Right atrium auricular region (tissue), 2 donors: ENCODE measurements around the gene PCYT1A. TPM values are rescaled to one million over a fixed set of nuclear protein-coding genes. Genes with fewer than 3 reads are reported as not detected.

ENCODE experiments used
- DNase-seq: peaks from one replicate; pipeline ENCODE4 v3.0.0-alpha.2; 2019; ENCODE audit warnings: low spot score
- H3K27ac ChIP-seq, 2 donors: fragments of 200-600 bp; sonication (generic); 1 replicate in 1 of 2; 2 replicates in 1 of 2; pipeline ENCODE4 v1.5.1; 2016 to 2019
- H3K27me3 ChIP-seq, 2 donors: fragments of 200-600 bp; sonication (generic); one replicate each; pipeline versions ENCODE4 v1.5.1 to v1.6.0; 2017 to 2019
- H3K36me3 ChIP-seq: fragments of 200-600 bp; sonication (generic); one replicate; pipeline ENCODE4 v1.5.1; 2016
- H3K4me1 ChIP-seq, 2 donors: fragments of 200-600 bp; sonication (generic); one replicate each; pipeline versions ENCODE4 v1.5.1 to v1.6.0; 2017 to 2019
- H3K4me3 ChIP-seq, 2 donors: fragments of 200-600 bp; sonication (generic); 1 replicate in 1 of 2; 2 replicates in 1 of 2; pipeline ENCODE4 v1.5.1; 2017 to 2019; ENCODE audit warnings: mild to moderate bottlenecking in 1 of 2, moderate library complexity in 1 of 2
- H3K9me3 ChIP-seq, 2 donors: fragments of 200-600 bp; sonication (generic); one replicate each; pipeline ENCODE4 v1.5.1; 2019
- CTCF ChIP-seq, 2 donors: fragments of 200-600 bp; sonication (generic); IDR thresholded peaks; one replicate each; pipeline ENCODE4 v1.5.1; 2019; ENCODE audit warnings: antibody characterized with exemption in 2 of 2
- total RNA-seq, 2 donors: library from RNA; depleted of rRNA; stranded (reverse); fragments of >200 nt; gene quantifications; one replicate each; pipeline ENCODE4 v1.1.0, GENCODE V29; 2016

Gene PCYT1A
- total RNA-seq, 2 donors from 2014 or later = 89.0 to 135 TPM

GRCh38 chr3:196298521-196298920 is 11.0 kb upstream of the PCYT1A start:
- Histone ChIP-seq H3K4me1 (no peaks in the 10 kb centered on the region), H3K4me3 (no peak overlapping the region)

GRCh38 chr3:196292286-196292923 is 4.9 kb upstream of the PCYT1A start:
- no peaks in the 10 kb centered on the region for H3K9me3 ChIP-seq
- no peak for DNase-seq
- H3K4me3 ChIP-seq = no peak overlapping the region
- no peaks in the 10 kb centered on the region for H3K36me3 ChIP-seq
- TF ChIP-seq CTCF (IDR thresholded peaks at IDR 0.05) = no peak
- H3K4me1 ChIP-seq = peaks cover 0 to 5% of the 10 kb centered on the region in 2 donors
- no peaks in the 10 kb centered on the region for H3K27me3 ChIP-seq
- no peak overlapping the region for H3K27ac ChIP-seq

More at GRCh38 chr3:196298521-196298920, 11.0 kb upstream of the PCYT1A start:
- no peaks in the 10 kb centered on the region for H3K36me3 ChIP-seq
- no peak for DNase-seq
- no peaks in the 10 kb centered on the region for H3K9me3 ChIP-seq
- H3K27ac ChIP-seq = no peak overlapping the region
- H3K27me3 ChIP-seq = no peaks in the 10 kb centered on the region
- TF ChIP-seq CTCF (IDR thresholded peaks at IDR 0.05) = no peak

GRCh38 chr3:196288141-196288460 is 575 bp upstream of the PCYT1A start:
- peak overlapping the region; percentile 91 to 94 for H3K4me3 ChIP-seq
- no peaks in the 10 kb centered on the region for H3K36me3 ChIP-seq
- no peak for TF ChIP-seq CTCF (IDR thresholded peaks at IDR 0.05)
- H3K27me3 ChIP-seq = no peaks in the 10 kb centered on the region
- no peaks in the 10 kb centered on the region for H3K9me3 ChIP-seq
- peaks cover 0 to 34% of the 10 kb centered on the region in 2 donors for H3K4me1 ChIP-seq
- no peak for DNase-seq
- peak overlapping the region; percentile 95 to 96 for H3K27ac ChIP-seq

GRCh38 chr3:196287090-196287439 is 461 bp downstream of the PCYT1A start:
- DNase-seq = no peak
- Histone ChIP-seq H3K9me3 (no peaks in the 10 kb centered on the region), H3K4me3 (peak overlapping the region; percentile 91 to 94), H3K4me1 (peaks cover 0 to 44% of the 10 kb centered on the region in 2 donors), H3K36me3 (no peaks in the 10 kb centered on the region), H3K27ac (peak overlapping the region; percentile 95 to 96), H3K27me3 (no peaks in the 10 kb centered on the region)
- no peak for TF ChIP-seq CTCF (IDR thresholded peaks at IDR 0.05)

- H3K27ac ChIP-seq = peak overlapping the region; percentile 45 to 86
- peaks cover 0 to 68% of the 10 kb centered on the region in 2 donors for H3K4me1 ChIP-seq
- H3K9me3 ChIP-seq = no peaks in the 10 kb centered on the region
- H3K36me3 ChIP-seq = no peaks in the 10 kb centered on the region
- no peak for TF ChIP-seq CTCF (IDR thresholded peaks at IDR 0.05)
- H3K27me3 ChIP-seq = no peaks in the 10 kb centered on the region
- no peak overlapping the region for H3K4me3 ChIP-seq
- DNase-seq = no peak
Measured at GRCh38 chr3:196284396-196284795, 3.1 kb downstream of the PCYT1A start.

- no peaks in the 10 kb centered on the region for H3K27me3 ChIP-seq
- peaks cover 0 to 69% of the 10 kb centered on the region in 2 donors for H3K4me1 ChIP-seq
- TF ChIP-seq CTCF (IDR thresholded peaks at IDR 0.05) = no peak
- no peaks in the 10 kb centered on the region for H3K9me3 ChIP-seq
- no peaks in the 10 kb centered on the region for H3K36me3 ChIP-seq
- no peak for DNase-seq
- H3K4me3 ChIP-seq = no peak overlapping the region
- H3K27ac ChIP-seq = peak overlapping the region; percentile 67 to 86
Measured at GRCh38 chr3:196281962-196282361, 5.6 kb downstream of the PCYT1A start.
